ENCODE measurements around the gene THRB.

The THRB gene

DNA sequence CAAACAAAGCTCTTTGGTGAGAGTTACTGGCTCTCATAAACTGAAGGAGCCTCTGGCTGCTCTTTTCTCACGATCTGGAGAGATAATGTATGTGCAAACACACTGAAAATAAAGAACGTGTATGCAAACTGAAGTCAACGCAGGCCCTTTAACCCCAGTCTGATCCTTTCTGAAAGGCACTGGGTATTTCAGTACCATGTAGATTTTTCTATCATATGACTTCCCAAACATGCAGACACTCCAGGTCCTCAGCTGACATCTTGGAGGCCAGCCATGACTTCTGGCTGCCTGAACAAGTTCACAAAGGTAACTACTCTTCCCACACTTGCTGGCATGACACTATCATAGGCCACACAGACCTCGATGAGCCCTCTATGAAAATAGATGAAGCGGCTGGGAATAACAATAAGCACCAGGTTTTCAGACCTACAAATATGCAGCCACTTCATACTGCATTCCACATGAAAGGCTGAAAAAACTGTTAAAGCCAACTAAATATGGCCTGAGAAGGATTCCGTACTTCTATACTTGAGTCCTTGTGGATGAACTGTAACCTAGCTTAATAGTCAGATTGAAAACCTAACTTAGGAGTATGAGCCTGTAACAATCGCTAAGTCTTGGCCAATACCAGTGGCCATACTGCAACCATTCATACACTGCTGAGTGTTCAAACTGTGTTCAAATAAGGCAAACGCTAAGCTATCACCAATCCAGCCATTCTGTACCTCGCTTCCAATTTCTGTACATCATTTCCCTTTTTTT lies 121.3 kb downstream of the THRB start:
- DNase-seq, result no peak

DNA sequence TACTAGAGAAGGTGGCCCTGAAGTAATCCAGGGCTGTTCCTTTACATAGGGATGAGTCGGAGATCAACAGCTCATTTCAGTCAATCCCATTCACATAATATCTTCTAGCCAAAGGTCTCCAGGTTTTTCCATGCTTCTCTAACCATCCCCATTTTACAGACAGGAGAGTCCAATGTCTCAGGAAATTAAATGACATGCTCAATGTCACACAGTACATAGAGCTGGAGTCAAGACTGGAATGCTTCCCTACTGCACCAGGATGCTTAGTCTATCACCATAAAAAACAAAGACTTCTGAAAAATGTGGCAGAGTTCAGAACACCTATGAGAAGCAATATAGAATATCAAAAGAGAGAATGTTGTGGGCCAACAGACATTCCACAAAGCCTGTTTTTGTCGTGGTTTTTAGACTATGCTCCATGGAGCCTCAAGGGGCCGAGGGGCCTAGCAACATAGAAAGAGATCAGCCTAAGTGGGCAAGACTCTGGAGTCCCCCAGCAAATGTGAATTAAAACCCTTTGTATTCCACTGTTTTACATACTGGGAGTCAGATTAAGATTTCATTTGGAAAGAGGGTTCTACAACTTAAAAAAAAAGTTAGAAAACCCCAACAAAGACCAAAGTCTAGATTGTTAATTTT lies 122.0 kb downstream of the THRB start:
- DNase-seq, result no peak

DNA sequence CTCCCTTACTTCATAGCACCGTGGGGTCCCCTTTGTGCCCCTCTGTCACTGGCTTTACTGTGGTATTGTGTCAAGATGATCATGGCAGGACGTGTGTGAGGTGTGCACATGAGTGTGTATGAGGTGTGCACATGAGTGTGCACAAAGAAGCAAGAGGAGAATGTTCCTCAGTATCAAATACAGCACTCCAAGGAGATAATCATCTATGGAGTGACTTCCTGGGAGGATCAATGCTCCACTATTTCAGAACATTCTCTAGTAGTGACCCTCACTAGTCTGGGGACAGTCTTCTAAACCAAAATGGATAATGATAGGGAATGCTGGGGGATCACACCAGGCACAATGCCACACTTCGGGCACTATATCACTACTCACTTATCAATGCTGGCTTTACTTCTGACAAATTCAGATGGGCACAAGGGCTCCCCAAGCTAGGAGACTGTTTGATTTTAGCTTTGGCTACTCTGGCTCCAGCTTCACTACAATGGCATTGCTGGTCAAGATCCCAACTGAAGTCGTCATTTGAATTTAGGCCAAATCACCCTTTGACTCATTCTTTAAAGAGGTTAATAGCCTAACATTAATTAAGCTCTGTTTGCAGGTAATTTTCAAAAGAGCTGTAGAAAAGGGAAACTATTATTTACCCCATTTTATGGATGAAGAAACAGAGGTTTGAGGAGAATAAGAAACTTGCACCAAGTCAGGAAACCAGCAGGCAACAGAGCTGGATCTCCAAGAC lies 124.1 kb downstream of the THRB start:
- DNase-seq, result no peak

DNA sequence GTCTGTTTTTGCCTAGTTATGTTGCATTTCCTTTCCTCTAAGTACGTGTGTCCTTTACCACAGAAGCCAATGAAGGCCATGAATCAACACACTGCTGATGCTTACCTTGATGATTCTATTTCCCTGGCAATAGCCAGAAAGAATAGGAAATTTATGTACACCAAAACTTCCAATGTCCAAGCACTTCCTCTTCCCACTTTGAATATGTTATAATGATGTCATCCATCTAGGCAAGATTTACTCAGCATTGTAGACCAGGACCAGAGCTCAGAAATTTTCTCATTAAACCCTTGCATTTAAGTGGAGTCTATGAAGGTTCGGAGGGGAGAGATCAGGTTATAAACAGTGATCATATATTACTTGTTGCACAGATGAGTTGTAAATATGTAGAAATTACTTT lies 126.0 kb downstream of the THRB start:
- DNase-seq, result no peak

DNA sequence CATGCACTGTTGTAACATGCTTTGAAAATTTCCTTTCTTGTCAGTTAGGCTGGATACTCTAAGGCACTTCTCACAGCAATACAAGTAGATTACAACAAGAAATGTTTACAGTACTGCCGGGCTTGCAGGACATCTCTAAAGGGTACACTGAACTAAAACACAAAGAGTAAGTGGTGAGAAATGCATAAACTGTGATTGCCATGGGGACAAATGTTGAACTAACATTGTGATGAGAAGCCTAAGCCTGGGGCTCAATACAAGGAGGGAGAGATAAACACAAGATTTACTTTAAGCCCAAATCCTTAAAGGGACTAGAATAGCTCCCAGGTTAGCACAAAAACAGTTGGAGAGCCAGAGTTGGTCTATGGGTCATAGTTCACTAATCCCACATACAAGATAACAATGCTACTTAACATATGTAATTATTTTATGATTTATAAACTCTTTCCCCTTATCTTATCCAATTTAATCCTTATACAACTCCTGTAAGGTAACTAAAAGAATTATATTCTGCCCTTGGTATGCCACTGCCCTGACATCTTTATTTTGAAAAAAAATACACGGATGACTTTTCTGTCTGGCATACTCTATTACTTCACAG lies 126.9 kb downstream of the THRB start:
- DNase-seq, result no peak

DNA sequence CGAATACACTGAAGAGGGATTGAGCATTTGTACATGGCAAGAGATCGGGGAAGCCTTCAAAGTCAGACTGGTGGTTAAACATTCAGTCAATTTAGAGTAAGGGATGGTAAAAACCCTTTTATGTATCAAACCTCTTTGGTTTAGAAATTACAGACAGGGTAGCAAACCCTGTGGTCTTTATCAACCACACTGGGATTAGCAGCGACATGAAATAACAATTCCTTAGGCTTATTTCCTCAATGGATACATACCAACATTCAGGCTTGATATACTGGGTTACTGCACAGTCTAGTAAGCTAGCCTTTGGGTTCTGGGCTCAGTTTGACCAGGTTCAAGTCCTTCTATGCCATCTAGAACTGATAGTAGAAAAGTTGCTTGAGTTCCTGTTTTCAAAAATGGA lies 127.4 kb downstream of the THRB start:
- no peak for DNase-seq

DNA sequence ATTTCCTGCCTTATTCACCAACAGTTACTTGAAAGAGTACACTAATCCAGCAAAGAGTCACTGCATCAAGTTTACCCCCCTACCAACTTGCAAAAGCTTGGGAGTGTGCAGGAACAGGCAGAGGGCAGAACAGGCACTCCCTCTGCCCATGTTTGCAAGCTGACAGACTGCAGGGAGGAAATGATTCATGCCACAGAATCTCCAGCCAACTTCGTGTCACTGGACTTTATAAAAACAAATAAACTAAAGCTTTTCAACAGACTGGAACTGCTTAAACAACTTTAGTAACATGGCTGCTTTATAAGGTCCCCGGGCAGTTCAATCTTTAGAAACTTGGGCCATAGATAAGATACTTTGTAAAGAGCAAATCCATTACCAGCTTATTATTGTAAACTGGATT lies 129.5 kb downstream of the THRB start:
- DNase-seq, result no peak

DNA sequence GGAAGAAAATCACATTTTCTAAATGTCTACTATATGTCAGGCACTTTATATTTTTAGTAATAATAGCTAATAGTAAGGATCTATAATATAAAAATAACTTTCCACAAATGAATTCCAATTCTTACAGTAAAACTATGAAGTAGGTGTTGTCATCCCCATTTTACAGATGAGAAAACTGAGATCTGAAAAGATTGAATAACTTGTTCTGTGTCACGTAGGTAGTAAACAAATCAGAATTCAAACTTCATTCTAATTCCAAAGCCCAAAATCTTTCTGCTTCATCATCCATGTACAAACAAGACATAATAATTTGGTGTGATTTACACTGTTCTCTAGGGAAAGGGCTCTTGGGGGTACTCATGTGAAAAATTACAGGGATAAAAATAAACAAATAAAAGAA lies 130.3 kb downstream of the THRB start:
- DNase-seq, result no peak

DNA sequence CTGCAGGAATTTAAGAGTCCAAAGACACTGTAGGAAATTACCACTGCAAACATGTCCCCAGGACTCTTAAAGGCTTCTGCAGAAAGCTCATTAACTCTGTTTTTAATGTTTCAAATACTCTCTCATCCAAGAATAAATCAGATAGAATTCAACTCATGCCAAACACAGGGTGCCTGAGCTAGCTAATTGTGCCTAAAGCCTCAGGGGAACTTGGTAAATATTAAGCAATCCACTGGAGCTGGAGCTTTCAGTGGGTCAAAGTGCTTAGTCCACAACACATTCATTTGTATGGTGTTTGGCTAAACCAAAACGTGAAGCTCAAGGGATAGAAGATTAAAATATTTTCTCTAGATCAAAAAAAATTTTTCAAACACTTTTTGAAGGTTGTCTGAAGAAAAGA lies 131.4 kb downstream of the THRB start:
- no peak for DNase-seq

DNA sequence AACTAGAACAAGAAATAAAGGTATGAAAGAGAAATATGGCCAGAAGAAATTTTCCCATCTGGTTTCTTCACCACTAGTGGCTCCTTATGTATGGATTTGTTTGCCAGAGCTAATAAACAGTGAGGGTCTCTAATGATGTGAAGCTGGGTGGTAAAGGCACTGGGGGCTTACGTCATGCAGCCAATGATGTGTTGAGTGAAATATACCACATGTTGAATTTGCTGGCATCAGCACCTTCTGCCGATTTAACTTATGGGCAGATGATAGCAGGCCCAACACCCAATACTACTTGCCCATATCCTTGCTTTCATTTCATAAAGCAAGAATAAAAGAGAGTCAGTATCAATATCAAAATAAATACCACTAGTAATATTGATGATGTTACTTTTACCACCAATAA lies 133.0 kb downstream of the THRB start:
- DNase-seq, result no peak

DNA sequence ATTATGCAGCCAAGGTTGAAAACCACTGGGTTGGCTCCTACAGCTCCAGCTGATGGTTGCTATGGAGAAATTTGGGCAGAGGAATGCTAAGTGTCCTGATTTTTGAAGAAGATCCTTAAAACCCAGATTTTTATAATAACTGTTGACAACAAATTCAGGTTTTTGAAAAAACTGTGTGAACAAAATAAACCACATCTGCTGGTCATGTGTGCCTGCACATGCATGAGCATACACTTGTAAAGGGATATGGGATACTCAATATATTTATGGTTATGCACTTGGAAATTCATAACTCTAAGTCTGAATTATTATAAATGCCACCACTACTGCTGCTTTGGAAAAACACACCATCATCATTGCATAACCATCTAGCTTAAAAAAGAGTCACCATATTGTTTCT lies 133.7 kb downstream of the THRB start:
- DNase-seq, result no peak

DNA sequence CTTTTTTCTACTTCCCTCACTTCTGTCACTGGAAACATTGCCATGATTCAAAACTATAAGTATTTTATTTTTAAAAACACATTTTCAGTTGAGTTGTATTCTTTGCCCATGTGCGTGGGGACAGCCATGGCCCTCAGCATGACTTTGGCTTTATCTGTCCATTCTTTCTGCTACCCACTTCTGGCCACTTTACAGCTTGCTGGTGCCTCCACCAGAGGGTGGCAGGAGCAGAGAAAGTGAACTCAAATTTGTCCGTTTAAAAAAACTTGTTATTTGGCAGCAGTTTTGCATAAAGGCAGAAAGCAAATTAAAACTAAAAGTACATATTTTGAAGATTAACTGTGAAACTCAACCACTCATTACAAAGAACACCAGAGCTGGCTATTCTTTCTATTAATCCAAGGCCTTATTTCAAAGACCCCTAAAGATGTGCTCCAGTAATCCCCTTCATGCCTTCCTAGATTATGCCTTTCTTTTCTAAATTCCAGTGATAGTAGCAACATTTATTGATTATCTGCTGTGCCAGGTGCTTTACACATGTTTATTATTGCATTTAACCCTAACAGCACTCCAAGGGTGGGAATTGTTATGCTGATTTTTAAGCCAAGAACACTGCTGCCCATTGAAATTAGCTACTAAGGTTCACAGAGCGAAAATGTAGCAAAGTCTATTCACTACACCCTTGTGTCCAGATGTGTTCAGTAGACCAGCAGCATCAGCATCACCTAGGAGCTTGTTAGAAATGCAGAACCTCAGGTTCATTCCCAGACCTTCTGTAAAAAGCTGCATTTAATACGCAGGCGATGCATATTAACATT lies 134.8 kb downstream of the THRB start:
- DNase-seq, result no peak

DNA sequence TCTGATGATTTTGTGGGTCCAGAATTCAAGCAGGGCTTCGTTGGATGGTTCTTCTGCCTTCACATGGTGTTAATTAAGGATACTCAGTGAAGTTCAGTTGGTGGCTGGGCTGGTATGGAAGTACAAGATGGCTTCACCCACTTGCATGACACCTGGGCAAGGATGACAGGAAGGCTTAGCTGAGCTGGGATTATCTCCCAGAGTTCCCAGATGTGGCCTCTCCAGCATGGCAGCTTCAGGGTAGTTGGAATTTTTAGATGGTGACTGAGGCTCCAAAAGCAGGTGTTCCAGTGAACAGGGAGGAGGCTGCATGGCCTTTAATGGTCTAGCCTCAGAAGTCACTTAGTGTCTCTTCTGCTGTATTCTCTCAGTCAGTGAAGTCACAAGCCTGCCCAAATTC lies 135.5 kb downstream of the THRB start:
- no peak for DNase-seq

DNA sequence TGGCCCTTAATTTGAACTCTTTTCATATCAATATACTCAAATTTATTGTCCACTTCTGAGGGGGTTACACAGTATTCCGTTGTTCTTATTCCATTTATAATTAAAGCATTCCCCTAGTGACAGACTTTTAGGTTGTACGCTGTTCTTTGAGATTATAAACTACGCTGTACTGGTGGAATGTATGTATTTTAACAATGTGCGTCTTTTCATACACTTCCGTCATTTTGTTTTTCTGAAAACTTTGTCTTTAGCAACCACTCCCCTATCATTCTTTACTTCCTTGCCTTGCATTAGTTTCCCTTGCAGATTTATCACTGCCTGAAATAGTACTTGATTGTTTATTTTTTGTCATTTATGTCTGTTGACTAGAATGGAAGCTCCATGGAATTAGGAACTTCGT lies 137.0 kb downstream of the THRB start:
- no peak for DNase-seq

DNA sequence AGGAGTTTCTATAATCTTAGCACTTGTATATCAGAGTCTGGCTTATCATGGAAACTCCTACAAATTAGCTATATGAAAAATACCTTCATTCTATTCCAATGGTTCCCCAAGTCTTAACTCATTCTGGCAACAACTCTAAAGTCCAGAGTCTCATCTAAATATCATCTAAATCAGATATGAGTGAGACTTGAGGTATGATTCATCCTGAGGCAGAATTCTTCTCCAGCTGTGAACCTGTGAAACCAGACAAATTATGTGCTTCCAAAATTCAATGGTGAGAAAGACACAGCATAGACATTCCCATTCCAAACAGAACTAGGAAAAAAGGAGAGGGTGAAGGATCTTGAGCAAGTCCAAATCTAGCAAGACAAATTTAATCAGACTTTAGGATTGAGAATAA lies 138.8 kb downstream of the THRB start:
- DNase-seq, result no peak

DNA sequence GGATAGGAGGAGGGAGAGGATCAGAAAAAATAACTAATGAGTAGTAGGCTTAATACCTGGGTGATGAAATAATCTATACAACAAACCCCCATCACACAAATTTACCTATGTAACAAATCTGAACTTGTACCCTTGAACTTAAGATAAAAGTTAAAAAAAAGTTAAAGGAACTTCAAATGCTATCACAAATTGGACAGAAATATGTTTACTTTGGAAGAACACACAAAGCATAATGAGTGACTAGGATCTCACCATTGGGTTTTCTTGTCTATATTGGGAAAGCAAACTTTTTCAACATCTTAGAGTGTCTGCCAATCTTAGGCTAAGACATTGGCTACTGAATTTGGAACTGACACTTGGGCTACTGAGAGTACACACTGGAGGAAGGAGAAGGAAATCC lies 140.4 kb downstream of the THRB start:
- no peak for DNase-seq

DNA sequence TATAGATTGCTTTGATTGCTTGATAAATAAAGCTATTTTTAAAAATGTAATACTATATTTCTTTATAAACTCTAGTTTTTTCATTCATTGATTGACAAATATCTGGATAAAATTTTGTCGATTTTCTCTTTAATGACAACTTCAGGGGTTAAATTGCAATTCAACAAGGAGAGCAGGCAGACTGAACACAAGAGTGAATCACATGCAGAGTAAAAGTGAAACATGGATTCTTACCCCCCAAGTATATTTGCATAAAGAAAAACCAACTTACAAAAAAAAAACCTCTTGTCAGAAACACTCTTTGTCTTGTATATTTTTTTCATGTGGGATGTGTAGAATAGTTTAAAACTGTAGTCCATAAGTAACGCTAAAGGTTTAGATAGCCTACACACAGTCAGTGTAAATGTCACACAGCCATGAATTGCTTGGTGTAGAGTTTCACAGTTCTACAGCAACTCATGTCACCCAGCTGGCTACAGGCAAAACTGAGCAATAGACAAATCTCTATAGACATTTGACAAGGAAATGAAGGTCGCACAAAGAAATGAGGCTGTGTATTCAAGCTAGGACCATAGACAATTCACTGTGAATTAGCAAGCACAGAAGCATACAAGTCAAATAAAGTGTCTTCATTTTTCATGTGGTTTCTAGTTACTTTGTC lies 141.6 kb downstream of the THRB start:
- DNase-seq, result no peak

DNA sequence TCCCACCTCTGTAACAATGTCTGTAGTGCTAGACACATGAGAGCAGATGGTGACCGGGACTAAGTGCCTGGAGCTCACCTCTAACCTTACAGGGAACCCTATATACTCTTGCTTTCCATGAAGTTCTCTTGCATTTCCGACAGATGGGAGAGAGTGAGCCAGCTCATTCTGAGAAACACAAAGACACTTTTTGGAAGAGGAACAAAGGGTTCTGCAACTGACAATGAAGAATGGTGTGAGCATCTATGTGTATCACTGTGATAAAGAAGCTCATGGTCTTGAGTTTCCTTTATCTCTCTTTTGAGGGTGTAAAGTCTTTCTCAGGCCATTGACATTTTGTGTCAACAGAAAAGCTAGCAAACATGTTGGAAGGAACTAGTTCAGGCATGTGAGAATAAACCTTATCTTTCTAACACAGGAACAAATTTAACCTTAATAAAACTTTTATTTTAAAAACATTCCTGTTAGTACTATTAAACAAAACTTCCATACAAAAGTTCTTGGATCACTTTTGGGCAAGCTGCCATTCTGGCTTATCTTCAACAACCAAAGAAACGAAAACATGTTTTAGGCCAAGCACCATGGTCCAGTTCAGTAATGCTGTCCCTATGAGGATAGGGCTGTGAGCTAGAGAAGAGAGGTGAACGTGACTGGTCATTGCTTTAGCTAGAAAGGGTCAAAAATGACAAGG lies 142.7 kb downstream of the THRB start:
- DNase-seq, result no peak

DNA sequence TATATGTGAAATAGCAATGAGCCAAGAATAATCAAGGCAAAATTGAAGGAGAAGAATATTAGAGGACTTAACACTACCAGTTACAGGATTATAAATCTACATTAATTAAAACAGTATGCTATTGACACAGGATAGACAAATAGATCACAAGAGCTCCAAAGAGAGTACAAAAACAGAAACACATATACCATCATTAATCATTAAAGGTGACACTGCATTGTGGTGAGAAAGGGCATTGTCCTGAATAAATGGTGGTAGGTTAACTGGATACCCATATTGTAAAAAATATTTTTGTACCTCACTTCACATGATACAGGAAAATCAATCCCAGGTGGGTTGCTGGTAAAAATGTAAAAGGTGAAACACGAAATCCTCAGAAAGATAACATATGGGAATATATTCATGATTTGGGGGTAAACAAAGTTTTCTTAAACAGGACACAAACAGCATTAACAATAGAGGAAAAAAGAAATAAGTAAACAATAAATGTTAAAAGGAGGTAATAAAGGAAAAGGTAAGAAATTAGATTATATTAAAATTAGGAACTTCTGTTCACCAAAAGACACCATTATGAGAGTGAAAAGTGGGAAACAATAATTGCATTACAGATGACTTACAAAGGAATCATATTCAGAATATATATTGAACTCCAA lies 145.2 kb downstream of the THRB start:
- no peak for DNase-seq

DNA sequence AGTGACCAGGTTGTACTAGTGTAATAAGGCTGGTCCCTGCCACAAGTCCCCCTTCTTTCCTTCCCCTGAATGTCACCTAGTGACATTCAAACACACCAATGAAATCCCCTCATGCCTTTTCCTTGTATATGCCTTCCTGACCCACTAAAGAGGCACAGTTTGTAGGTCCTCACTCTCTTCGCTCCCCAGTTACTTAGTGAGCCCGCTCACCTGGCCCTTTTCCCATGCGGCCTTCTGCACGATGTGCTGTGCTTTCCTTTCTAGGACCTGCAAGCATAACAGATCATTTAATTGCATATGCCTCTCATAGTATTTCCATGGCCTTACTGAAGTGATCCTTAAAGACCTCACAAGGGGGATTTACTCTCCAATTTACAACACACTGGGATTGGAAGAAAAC lies 146.3 kb downstream of the THRB start:
- no peak for DNase-seq

DNA sequence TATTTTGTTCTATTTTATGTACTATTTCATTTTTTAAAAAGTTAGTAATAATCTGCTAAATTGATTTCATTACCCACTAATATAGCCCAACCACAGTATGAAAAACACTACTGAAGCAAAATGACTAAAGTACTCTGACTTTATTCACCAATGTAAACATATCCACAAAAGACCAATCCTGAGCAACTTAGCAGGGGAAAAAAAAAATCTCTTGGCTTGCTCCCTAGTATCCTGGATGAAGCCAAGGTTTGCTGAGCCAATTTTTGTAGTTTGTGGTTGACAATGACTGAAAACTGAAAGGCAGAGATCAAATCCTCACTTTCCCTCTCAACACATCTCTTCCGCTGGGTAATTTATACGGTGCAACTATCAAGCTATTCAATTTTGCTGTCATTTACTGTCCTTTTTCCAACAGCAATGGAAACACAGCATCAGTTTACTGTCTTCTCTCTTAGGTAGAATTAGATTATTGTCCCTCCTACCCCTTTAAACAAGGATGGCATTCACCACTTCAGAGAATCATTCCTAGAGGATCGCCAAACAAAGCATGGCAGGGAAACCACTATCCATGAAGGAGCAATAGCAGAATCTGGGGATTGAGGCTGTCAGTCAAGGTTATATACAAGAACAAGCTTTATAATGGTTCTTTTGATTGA lies 149.7 kb downstream of the THRB start:
- no peak for DNase-seq

Data from stimulated activated CD4-positive, alpha-beta T cell treated with anti-CD3 and anti-CD28 coated beads, Interleukin-12 subunit alpha, Interleukin-12 subunit beta, amount 100 ng/mL, for 4 hours (primary cell).